ENCODE data around the gene MAP4K3.

GRCh38 chr2:39405364-39405763 is 31.7 kb downstream of the MAP4K3 start:
- TF ChIP-seq CTCF (IDR thresholded peaks at IDR 0.05): no peak
- TF ChIP-seq POLR2AphosphoS5 (IDR thresholded peaks at IDR 0.05): no peak
- no peak for TF ChIP-seq POLR2A (IDR thresholded peaks at IDR 0.05)
- no peak for TF ChIP-seq EP300 (IDR thresholded peaks at IDR 0.05)
